Central memory CD8-positive, alpha-beta T cell (primary cell): ENCODE measurements around the gene TSPAN9.

ENCODE experiments used
- ATAC-seq: fragments of 150-1000 bp; cut with Tn5 transposase; replicated peaks from 2 replicates; pipeline ENCODE4 v1.10.0; 2022; ENCODE audit warnings: mild to moderate bottlenecking, moderate FRiP score, moderate number of reproducible peaks; ENCODE audit not compliant: poor library complexity, severe bottlenecking; ENCODE audit errors: extremely low read depth
- DNase-seq, 2 donors: peaks; one replicate each; pipeline ENCODE4 v3.0.0; 2021; ENCODE audit warnings: low spot score in 2 of 2
- H3K27ac Mint-ChIP-seq: one replicate; pipeline ENCODE4 v1.8.0; 2022; ENCODE audit warnings: low read depth, mild to moderate bottlenecking, moderate library complexity, mixed read lengths
- H3K27me3 Mint-ChIP-seq: one replicate; pipeline ENCODE4 v1.8.0; 2022; ENCODE audit warnings: mixed read lengths
- H3K36me3 Mint-ChIP-seq: one replicate; pipeline ENCODE4 v1.8.0; 2022; ENCODE audit warnings: mild to moderate bottlenecking, moderate library complexity, mixed read lengths; ENCODE audit not compliant: insufficient read depth
- H3K4me1 Mint-ChIP-seq: one replicate; pipeline ENCODE4 v1.8.0; 2022; ENCODE audit warnings: mixed read lengths
- H3K4me3 Mint-ChIP-seq: one replicate; pipeline ENCODE4 v1.8.0; 2022; ENCODE audit warnings: mild to moderate bottlenecking, moderate library complexity, mixed read lengths
- H3K9me3 Mint-ChIP-seq: one replicate; pipeline ENCODE4 v1.8.0; 2022; ENCODE audit warnings: mixed read lengths

The TSPAN9 gene

GRCh38 chr12:3086729-3087323 is 9.6 kb downstream of the TSPAN9 start:
- H3K4me3 Mint-ChIP-seq, result no peak overlapping the region
- DNase-seq, result no peak
- H3K27ac Mint-ChIP-seq, result no peak overlapping the region
- H3K9me3 Mint-ChIP-seq, result no peaks in the 10 kb centered on the region
- H3K36me3 Mint-ChIP-seq, result no peaks in the 10 kb centered on the region
- H3K27me3 Mint-ChIP-seq, result no peaks in the 10 kb centered on the region
- ATAC-seq, result no peak
- no peaks in the 10 kb centered on the region for H3K4me1 Mint-ChIP-seq

- H3K4me1 Mint-ChIP-seq, result no peaks in the 10 kb centered on the region
- no peak for ATAC-seq
- H3K36me3 Mint-ChIP-seq, result no peaks in the 10 kb centered on the region
- no peaks in the 10 kb centered on the region for H3K27me3 Mint-ChIP-seq
- no peak for DNase-seq
- no peak overlapping the region for H3K27ac Mint-ChIP-seq
- no peak overlapping the region for H3K4me3 Mint-ChIP-seq
- H3K9me3 Mint-ChIP-seq, result no peaks in the 10 kb centered on the region
Measured at GRCh38 chr12:3087758-3088650, 10.8 kb downstream of the TSPAN9 start.

- Mint-ChIP-seq H3K9me3 (no peaks in the 10 kb centered on the region), H3K36me3 (no peaks in the 10 kb centered on the region), H3K27ac (no peak overlapping the region), H3K27me3 (no peaks in the 10 kb centered on the region), H3K4me1 (no peaks in the 10 kb centered on the region), H3K4me3 (no peak overlapping the region)
- no peak for DNase-seq
- ATAC-seq, result no peak
Measured at GRCh38 chr12:3089588-3089987, 12.4 kb downstream of the TSPAN9 start.

- Mint-ChIP-seq H3K27me3 (no peaks in the 10 kb centered on the region), H3K4me1 (no peaks in the 10 kb centered on the region), H3K36me3 (no peaks in the 10 kb centered on the region), H3K9me3 (no peaks in the 10 kb centered on the region), H3K27ac (no peak overlapping the region), H3K4me3 (no peak overlapping the region)
- ATAC-seq (no peak), DNase-seq (no peak)
Measured at GRCh38 chr12:3090240-3091037, 13.3 kb downstream of the TSPAN9 start.

GRCh38 chr12:3091038-3091319 is 13.8 kb downstream of the TSPAN9 start:
- H3K27ac Mint-ChIP-seq, result no peak overlapping the region

GRCh38 chr12:3091382-3092241 is 14.4 kb downstream of the TSPAN9 start:
- no peak for ATAC-seq
- Mint-ChIP-seq H3K4me3 (no peak overlapping the region), H3K27ac (no peak overlapping the region), H3K4me1 (no peaks in the 10 kb centered on the region), H3K27me3 (no peaks in the 10 kb centered on the region), H3K9me3 (peaks cover 5% of the 10 kb centered on the region), H3K36me3 (no peaks in the 10 kb centered on the region)
- no peak for DNase-seq

More at GRCh38 chr12:3091038-3091319, 13.8 kb downstream of the TSPAN9 start:
- no peaks in the 10 kb centered on the region for H3K4me1 Mint-ChIP-seq
- no peaks in the 10 kb centered on the region for H3K36me3 Mint-ChIP-seq
- H3K4me3 Mint-ChIP-seq, result no peak overlapping the region
- no peak for DNase-seq
- peaks cover under 1% of the 10 kb centered on the region for H3K9me3 Mint-ChIP-seq
- H3K27me3 Mint-ChIP-seq, result no peaks in the 10 kb centered on the region
- ATAC-seq, result no peak

- Mint-ChIP-seq H3K27me3 (peaks cover 4% of the 10 kb centered on the region), H3K9me3 (peaks cover 5% of the 10 kb centered on the region), H3K27ac (no peak overlapping the region), H3K36me3 (no peaks in the 10 kb centered on the region), H3K4me3 (no peak overlapping the region), H3K4me1 (peaks cover 4% of the 10 kb centered on the region)
- DNase-seq (no peak), ATAC-seq (no peak)
Measured at GRCh38 chr12:3092764-3093163, 15.6 kb downstream of the TSPAN9 start.

GRCh38 chr12:3097186-3097804 is 20.1 kb downstream of the TSPAN9 start:
- DNase-seq (no peak), ATAC-seq (no peak)
- peak overlapping the region; percentile 3 for H3K4me3 Mint-ChIP-seq
- H3K27me3 Mint-ChIP-seq, result peaks cover 47% of the 10 kb centered on the region
- peaks cover 7% of the 10 kb centered on the region for H3K4me1 Mint-ChIP-seq
- H3K36me3 Mint-ChIP-seq, result no peaks in the 10 kb centered on the region
- peaks cover 23% of the 10 kb centered on the region for H3K9me3 Mint-ChIP-seq
- H3K27ac Mint-ChIP-seq, result no peak overlapping the region

- H3K4me1 Mint-ChIP-seq, result peaks cover 7% of the 10 kb centered on the region
- DNase-seq (no peak), ATAC-seq (no peak)
- no peak overlapping the region for H3K27ac Mint-ChIP-seq
- no peaks in the 10 kb centered on the region for H3K36me3 Mint-ChIP-seq
- peaks cover 23% of the 10 kb centered on the region for H3K9me3 Mint-ChIP-seq
- peaks cover 47% of the 10 kb centered on the region for H3K27me3 Mint-ChIP-seq
- peak overlapping the region; percentile 3 for H3K4me3 Mint-ChIP-seq
Measured at GRCh38 chr12:3097836-3098235, 20.7 kb downstream of the TSPAN9 start.

GRCh38 chr12:3098436-3098835 is 21.3 kb downstream of the TSPAN9 start:
- H3K36me3 Mint-ChIP-seq, result no peaks in the 10 kb centered on the region
- peaks cover 53% of the 10 kb centered on the region for H3K27me3 Mint-ChIP-seq
- H3K4me1 Mint-ChIP-seq, result peaks cover 7% of the 10 kb centered on the region
- ATAC-seq (no peak), DNase-seq (no peak)
- peaks cover 23% of the 10 kb centered on the region for H3K9me3 Mint-ChIP-seq
- H3K4me3 Mint-ChIP-seq, result peak overlapping the region; percentile 38
- no peak overlapping the region for H3K27ac Mint-ChIP-seq

GRCh38 chr12:3099146-3099545 is 22.0 kb downstream of the TSPAN9 start:
- no peak overlapping the region for H3K4me3 Mint-ChIP-seq
- peaks cover 7% of the 10 kb centered on the region for H3K4me1 Mint-ChIP-seq
- no peak overlapping the region for H3K27ac Mint-ChIP-seq
- DNase-seq, result no peak
- H3K36me3 Mint-ChIP-seq, result no peaks in the 10 kb centered on the region
- ATAC-seq, result no peak
- H3K9me3 Mint-ChIP-seq, result peaks cover 23% of the 10 kb centered on the region
- peaks cover 60% of the 10 kb centered on the region for H3K27me3 Mint-ChIP-seq
